Activated CD8-positive, alpha-beta T cell treated with anti-CD3 and anti-CD28 coated beads for 36 hours (primary cell): Measurements from ENCODE around the gene PCDH12. TPM values are rescaled to one million over a fixed set of nuclear protein-coding genes. Genes with fewer than 3 reads are reported as not detected.
A peak's percentile ranks its signal among the peaks of the same experiment; 100 is the strongest.

Source experiments
- ATAC-seq: fragments of 200-7000 bp; cut with Tn5 transposase; one replicate; pipeline ENCODE4 v1.10.0; 2021; ENCODE audit warnings: mild to moderate bottlenecking, moderate library complexity
- CTCF ChIA-PET: fragments of 350-600 bp; sonication (Branson Sonifier 250); formaldehyde crosslinking; loops from one replicate; lab custom pipeline; 2021; ENCODE audit warnings: antibody characterized with exemption; lab: Charles Lee
- POLR2A ChIA-PET: fragments of 350-600 bp; sonication (Branson Sonifier 250); formaldehyde crosslinking; loops from one replicate; lab custom pipeline; 2021; ENCODE audit warnings: antibody characterized with exemption; lab: Charles Lee
- DNase-seq: peaks from one replicate; pipeline ENCODE4 v3.0.0-alpha.2; 2020
- H3K27ac Mint-ChIP-seq: one replicate; pipeline ENCODE4 v1.8.0; 2021; ENCODE audit warnings: mild to moderate bottlenecking, mixed read lengths
- H3K27me3 Mint-ChIP-seq: one replicate; pipeline ENCODE4 v1.8.0; 2021; ENCODE audit warnings: mixed read lengths
- H3K36me3 Mint-ChIP-seq: one replicate; pipeline ENCODE4 v1.8.0; 2021; ENCODE audit warnings: low read depth, mixed read lengths
- H3K4me1 Mint-ChIP-seq: one replicate; pipeline ENCODE4 v1.8.0; 2021; ENCODE audit warnings: low read depth, mixed read lengths
- H3K4me3 Mint-ChIP-seq: one replicate; pipeline ENCODE4 v1.8.0; 2021; ENCODE audit warnings: mild to moderate bottlenecking, moderate library complexity, mixed read lengths
- H3K9me3 Mint-ChIP-seq: one replicate; pipeline ENCODE4 v1.8.0; 2021; ENCODE audit warnings: mixed read lengths
- CTCF ChIP-seq: fragments of 200-600 bp; IDR thresholded peaks from one replicate; pipeline ENCODE4 v1.8.0; 2022; ENCODE audit warnings: antibody characterized with exemption, mild to moderate bottlenecking
- intact Hi-C: fragments of 100-400 bp; cut with micrococcal nuclease; formaldehyde crosslinking; loops from one replicate; pipeline ENCODE4 v1.10.0; 2022
- total RNA-seq, 2 experiments: library from RNA; stranded (reverse); gene quantifications; one replicate each; pipeline ENCODE4 v1.2.3, GENCODE V29; 2021

The PCDH12 gene
- total RNA-seq, 2 experiments from 2014 or later = 0.31 to 0.61 TPM

GRCh38 chr5:142000704-142001484 lies 42.9 kb upstream of the PCDH12 start:
- DNase-seq = peak; percentile 49
- POLR2A ChIA-PET = interaction anchor here (1.3 to 6.7 kb wide), 2 partner anchors 9 to 14 kb away, joined by 3 to 52 read pairs; partner anchors contain the start of gene GNPDA1
- no peaks in the 10 kb centered on the region for H3K9me3 Mint-ChIP-seq
- CTCF ChIA-PET = interaction anchor here (0.7 to 37.7 kb wide), 13 partner anchors 10 to 308 kb away, joined by 3 to 592 read pairs (median 7); partner anchors contain the start of genes GNPDA1 and RNF14
- peaks cover 58% of the 10 kb centered on the region for H3K36me3 Mint-ChIP-seq
- peak; percentile 51 for TF ChIP-seq CTCF
- peaks cover 44% of the 10 kb centered on the region for H3K4me1 Mint-ChIP-seq
- no peak overlapping the region for H3K4me3 Mint-ChIP-seq
- no peaks in the 10 kb centered on the region for H3K27me3 Mint-ChIP-seq
- H3K27ac Mint-ChIP-seq = peak overlapping the region; percentile 88
- ATAC-seq = peak; percentile 56
- intact Hi-C loops = no loop called here

GRCh38 chr5:142000173-142000572 lies 42.2 kb upstream of the PCDH12 start:
- H3K36me3 Mint-ChIP-seq = peaks cover 55% of the 10 kb centered on the region
- H3K27me3 Mint-ChIP-seq = no peaks in the 10 kb centered on the region
- H3K4me1 Mint-ChIP-seq = peaks cover 41% of the 10 kb centered on the region

GRCh38 chr5:141997358-141997960 lies 39.5 kb upstream of the PCDH12 start:
- Mint-ChIP-seq H3K36me3 (peaks cover 49% of the 10 kb centered on the region), H3K4me3 (no peak overlapping the region), H3K27ac (peak overlapping the region; percentile 8), H3K4me1 (peaks cover 28% of the 10 kb centered on the region), H3K9me3 (no peaks in the 10 kb centered on the region), H3K27me3 (no peaks in the 10 kb centered on the region)
- ChIA-PET POLR2A (interaction anchor here (0.6 kb wide), 1 partner anchor 9 kb away, joined by 4 read pairs; no protein-coding TSS in a partner anchor), CTCF (interaction anchor here (1.3 to 37.7 kb wide), 2 partner anchors 14 to 153 kb away, joined by 5 to 592 read pairs; no protein-coding TSS in a partner anchor)
- no peak for TF ChIP-seq CTCF
- intact Hi-C loops = no loop called here
- ATAC-seq (no peak), DNase-seq (no peak)

More at GRCh38 chr5:142000173-142000572, 42.2 kb upstream of the PCDH12 start:
- CTCF ChIA-PET = interaction anchor here (0.7 to 37.7 kb wide), 12 partner anchors 9 to 307 kb away, joined by 3 to 592 read pairs (median 6); partner anchors contain the start of genes GNPDA1 and RNF14
- POLR2A ChIA-PET = interaction anchor here (6.7 kb wide), 1 partner anchor 15 kb away, joined by 52 read pairs; the partner anchor contains the start of gene GNPDA1
- TF ChIP-seq CTCF = no peak
- Mint-ChIP-seq H3K9me3 (no peaks in the 10 kb centered on the region), H3K4me3 (no peak overlapping the region), H3K27ac (peak overlapping the region; percentile 88)
- ATAC-seq (no peak), DNase-seq (no peak)
- intact Hi-C loops = no loop called here

- intact Hi-C loops = no loop called here
- POLR2A ChIA-PET = interaction anchor here (1.6 kb wide), 1 partner anchor 10 kb away, joined by 4 read pairs; no protein-coding TSS in a partner anchor
These were observed 37.7 kb upstream of the PCDH12 start for GRCh38 chr5:141995656-141996055.

More at GRCh38 chr5:141995656-141996055, 37.7 kb upstream of the PCDH12 start:
- no peak for DNase-seq
- no peak overlapping the region for H3K27ac Mint-ChIP-seq
- no peak for ATAC-seq
- peaks cover 19% of the 10 kb centered on the region for H3K4me1 Mint-ChIP-seq
- CTCF ChIA-PET = interaction anchor here (1.2 to 37.7 kb wide), 5 partner anchors 19 to 303 kb away, joined by 3 to 592 read pairs (median 4); partner anchors contain the start of gene RNF14
- peaks cover 40% of the 10 kb centered on the region for H3K36me3 Mint-ChIP-seq
- no peak overlapping the region for H3K4me3 Mint-ChIP-seq
- no peaks in the 10 kb centered on the region for H3K9me3 Mint-ChIP-seq
- no peak for TF ChIP-seq CTCF
- H3K27me3 Mint-ChIP-seq = no peaks in the 10 kb centered on the region
